HG03095 (cell line): ENCODE data around the gene ABCA13.

Source experiments
- ATAC-seq: cut with Tn5 transposase; IDR thresholded peaks from one replicate; pipeline ENCODE4 v1.9.1; 2021; ENCODE audit warnings: moderate library complexity; ENCODE audit not compliant: unreplicated experiment

Gene ABCA13

GRCh38 chr7:48292949-48293348 is 121.7 kb downstream of the ABCA13 start:
- no peak for ATAC-seq

DNA sequence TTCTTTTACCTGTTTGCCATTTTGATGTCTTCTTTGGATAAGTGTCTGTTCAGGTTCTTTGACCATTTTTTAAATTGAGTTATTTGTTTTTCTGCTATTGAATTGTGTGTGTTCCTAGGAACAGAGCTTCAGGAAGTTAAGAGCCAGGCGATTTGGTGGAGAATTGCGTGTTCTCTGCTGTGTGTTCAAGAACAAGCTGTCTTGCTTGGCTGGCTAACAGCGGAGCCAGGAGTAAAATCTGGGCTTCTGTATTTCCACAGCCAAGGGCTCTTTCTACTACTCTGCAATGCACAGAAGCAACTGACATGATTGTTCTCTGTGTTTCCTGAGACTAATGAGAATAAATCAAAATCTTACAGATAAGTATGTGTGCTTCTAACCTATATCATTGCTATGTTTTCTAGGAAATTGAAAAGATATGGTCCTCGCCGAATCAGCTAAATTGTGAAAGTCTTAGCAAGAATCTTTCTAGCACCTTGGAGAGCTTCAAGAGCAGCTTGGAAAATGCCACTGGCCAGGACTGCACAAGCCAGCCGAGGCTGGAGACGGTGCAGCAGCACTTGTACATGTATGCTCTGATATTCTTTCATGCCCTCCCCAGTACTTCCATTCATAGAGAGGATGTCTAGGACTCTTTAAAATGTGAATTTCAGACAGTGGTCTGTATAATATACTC is 124.2 kb downstream of the ABCA13 start:
- ATAC-seq, result no peak

DNA sequence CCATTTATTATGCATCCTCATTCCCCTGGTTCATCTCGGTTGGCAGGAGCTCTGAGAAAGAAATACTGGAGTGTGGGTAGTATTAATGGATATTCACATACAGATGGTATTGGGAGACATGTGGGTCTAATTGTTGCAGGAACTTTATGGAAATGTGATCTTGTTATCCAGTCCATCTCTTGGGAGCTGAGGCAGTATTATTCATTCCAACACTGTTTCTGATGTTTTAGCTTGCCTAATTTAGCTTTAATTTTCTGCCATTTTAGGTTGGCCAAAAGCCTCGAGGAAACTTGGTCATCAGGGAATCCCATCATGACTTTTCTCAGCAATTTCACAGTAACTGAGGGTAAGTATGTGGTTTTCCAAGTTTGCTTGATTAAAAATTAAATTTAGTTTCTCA is 125.7 kb downstream of the ABCA13 start:
- no peak for ATAC-seq

- ATAC-seq, result peak; percentile 71
Observed at GRCh38 chr7:48298779-48299178, 127.5 kb downstream of the ABCA13 start.

DNA sequence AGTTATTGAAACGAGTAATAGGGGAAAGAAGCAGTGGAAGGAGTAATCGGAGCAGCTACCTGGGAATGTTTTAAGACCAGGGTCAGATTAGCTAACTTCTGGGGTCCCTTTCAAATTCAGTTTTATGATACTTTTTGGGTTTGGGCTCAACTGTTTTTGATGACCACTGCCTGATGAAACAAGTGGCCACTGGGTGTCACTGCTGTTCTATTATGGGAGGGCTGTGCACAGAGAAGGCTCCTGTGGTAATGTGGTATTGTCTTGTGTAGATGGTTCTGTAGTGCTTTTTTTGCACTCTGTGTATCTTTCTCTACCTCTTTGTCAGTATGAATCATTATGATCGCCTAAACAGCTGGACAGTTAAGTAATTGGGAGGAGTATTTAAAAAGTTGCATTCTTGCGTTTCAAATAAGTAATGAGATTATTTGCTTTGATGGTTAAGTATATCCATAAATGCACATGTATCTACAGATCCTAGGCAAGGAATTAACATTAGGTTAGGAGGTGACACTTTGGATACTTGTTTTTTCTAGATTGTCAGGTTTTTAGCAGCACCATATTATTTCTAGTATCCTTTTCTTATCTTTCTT is 128.4 kb downstream of the ABCA13 start:
- ATAC-seq, result peak; percentile 80

- ATAC-seq, result no peak
Observed at GRCh38 chr7:48300301-48300700, 129.0 kb downstream of the ABCA13 start.

GRCh38 chr7:48301201-48301600 is 129.9 kb downstream of the ABCA13 start:
- ATAC-seq, result no peak

DNA sequence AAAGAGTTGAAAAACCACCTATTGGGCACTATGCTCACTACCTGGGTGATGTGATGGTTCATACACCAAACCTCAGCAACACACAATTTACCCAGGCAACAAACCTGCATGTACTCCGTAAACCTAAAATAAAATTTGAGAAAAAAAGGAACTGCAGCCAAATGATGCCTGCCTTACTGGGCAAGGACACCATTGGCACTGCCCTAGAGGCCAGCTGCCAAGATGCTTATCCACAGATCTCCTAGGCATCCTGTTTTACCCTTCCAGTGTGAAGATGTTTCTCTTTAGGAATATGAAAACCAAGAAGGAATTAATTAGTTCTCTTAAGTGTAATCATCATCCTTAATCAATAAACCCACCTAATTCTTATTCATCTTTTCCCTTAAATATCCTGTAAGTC is 133.4 kb downstream of the ABCA13 start:
- ATAC-seq, result no peak

GRCh38 chr7:48305661-48306060 is 134.4 kb downstream of the ABCA13 start:
- no peak for ATAC-seq

GRCh38 chr7:48307041-48307714 is 135.9 kb downstream of the ABCA13 start:
- ATAC-seq, result no peak

DNA sequence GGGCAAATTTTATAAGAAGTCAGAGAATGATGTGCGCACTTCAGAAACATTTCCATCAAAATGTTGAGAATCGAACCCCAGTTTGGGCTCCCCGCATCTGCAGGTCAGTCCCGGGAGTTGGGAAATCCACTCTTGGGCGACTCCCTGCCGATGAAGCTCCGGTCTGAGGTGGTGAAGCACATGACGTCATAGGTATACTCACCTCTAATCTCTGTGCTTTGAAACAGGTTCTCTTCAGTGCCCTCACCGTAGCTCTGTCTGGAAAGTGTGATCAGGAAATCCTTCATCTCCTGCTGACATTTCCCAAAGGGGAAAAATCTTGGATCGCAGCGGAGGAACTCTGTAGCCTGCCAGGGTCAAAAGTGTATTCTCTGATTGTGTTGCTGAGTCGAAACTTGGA is 138.5 kb downstream of the ABCA13 start:
- ATAC-seq, result no peak

DNA sequence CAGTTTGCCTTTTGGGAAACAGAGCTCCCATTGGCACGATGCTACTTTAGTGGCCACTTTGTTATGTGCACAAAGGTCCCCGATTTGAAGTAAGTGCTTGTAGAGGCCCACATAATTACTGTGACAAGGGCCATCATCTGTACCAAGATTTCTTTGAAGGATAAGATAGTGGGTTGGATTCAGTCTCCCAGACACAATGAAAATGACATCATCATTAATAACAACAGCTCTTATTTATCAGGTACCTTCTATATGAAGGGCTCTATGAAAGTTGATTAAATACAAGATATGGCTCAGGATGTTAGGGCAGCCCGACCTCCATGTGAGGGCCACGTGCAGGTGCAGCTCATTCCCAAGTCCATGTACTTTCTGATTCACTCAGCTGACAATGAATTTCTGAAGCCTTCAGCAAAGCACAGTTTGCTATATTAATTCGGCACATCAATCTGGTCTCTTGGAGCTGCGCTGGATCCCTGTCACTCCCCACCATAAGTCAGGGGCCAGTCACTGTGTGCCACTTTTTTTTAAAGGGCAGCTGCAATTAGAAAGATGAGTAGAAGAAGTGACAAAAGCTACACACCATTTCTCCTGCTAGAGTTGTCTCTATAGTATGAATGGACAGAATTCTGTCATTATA is 140.3 kb downstream of the ABCA13 start:
- ATAC-seq, result no peak

- ATAC-seq, result no peak
Observed at GRCh38 chr7:48312151-48312550, 140.9 kb downstream of the ABCA13 start.

GRCh38 chr7:48316768-48317167 is 145.5 kb downstream of the ABCA13 start:
- no peak for ATAC-seq

GRCh38 chr7:48317360-48317759 is 146.1 kb downstream of the ABCA13 start:
- no peak for ATAC-seq

DNA sequence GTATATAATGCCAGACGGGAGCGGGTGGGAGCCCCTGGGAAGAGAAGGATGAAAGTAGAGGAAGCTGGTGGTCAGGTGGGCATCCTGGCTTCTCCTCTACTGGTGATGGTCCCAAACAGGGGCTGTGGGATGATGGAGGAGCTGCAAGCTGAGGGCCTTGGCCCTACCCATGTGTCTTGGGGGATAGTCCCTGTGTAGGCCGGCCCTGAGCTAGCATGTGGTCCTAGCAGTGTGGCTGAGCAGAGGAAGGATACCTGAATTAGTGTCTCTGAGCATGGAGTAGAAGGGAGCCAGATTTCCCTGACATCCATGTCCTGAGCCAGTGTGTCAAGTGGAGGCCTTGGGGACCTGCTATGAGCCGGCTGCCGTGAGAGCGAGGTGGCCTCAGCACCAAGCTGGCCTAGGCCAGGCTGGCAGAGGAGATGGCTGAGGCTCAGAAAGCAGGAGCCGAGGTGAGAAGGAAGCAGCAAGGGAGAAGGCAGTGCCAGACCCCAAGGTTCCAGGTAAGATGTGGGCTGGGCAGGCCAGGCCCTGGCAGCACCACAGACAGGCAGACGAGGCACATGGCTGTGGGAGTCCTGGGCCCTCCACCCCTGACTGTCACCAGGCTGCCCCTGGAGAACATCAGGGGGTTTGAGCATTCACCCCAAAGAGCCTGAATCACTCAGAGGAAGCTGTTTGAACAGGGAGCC is 150.2 kb downstream of the ABCA13 start:
- ATAC-seq, result no peak

- ATAC-seq, result no peak
Observed at GRCh38 chr7:48337012-48337621, 165.9 kb downstream of the ABCA13 start.

- ATAC-seq, result no peak
Observed at GRCh38 chr7:48337781-48338180, 166.5 kb downstream of the ABCA13 start.

- ATAC-seq, result no peak
Observed at GRCh38 chr7:48347230-48347825, 176.1 kb downstream of the ABCA13 start.

DNA sequence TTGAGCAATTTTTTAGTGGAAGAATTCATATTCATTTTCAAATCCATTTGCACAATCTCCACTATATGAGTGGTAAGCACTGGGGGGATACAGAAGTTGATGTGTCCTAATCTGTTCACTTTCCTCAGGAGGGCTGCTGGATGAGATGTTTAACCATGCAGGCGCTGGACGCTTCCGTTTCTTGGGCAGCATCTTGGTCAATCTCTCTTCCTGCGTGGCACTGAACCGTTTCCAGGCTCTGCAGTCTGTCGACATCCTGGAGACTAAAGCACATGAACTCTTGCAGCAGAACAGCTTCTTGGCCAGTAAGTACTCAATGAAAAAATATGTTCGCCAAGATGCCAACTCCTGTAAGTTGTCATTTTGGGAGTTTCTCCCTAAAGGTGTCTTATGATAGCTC is 179.3 kb downstream of the ABCA13 start:
- no peak for ATAC-seq
